GM21825 (cell line): Measurements from ENCODE around the gene ZNF223.

Experiments used
- ATAC-seq: cut with Tn5 transposase; IDR thresholded peaks from one replicate; pipeline ENCODE4 v1.9.1; 2021; ENCODE audit warnings: mild to moderate bottlenecking, moderate library complexity; ENCODE audit not compliant: unreplicated experiment

Gene ZNF223

GRCh38 chr19:44051650-44052402, at the start of gene ZNF223:
ZNF223 (plus strand) TSS chr19:44052036; CDS start chr19:44055177, 3,141 bp downstream.
- peak; percentile 81 for ATAC-seq

GRCh38 chr19:44002212-44002565, 49.6 kb upstream of the ZNF223 start:
- ATAC-seq: no peak

- ATAC-seq: peak; percentile 88
Observed at GRCh38 chr19:44002566-44003460, 49.0 kb upstream of the ZNF223 start, which contains the start of gene ZNF230. ZNF230 (plus strand) TSS chr19:44002957; CDS start chr19:44007079, 4,122 bp downstream.

GRCh38 chr19:44003461-44004009, 48.3 kb upstream of the ZNF223 start:
- ATAC-seq: peak; percentile 17

- no peak for ATAC-seq
Observed at GRCh38 chr19:44005973-44006372, 45.9 kb upstream of the ZNF223 start.

GRCh38 chr19:44007473-44007872, 44.4 kb upstream of the ZNF223 start:
- no peak for ATAC-seq

- no peak for ATAC-seq
Observed at GRCh38 chr19:44010468-44010867, 41.4 kb upstream of the ZNF223 start.

GRCh38 chr19:44019498-44019897, 32.3 kb upstream of the ZNF223 start:
- no peak for ATAC-seq

GRCh38 chr19:44021221-44021620, 30.6 kb upstream of the ZNF223 start:
- ATAC-seq: no peak

GRCh38 chr19:44024900-44025216, 27.0 kb upstream of the ZNF223 start:
- no peak for ATAC-seq

- peak; percentile 92 for ATAC-seq
Observed at GRCh38 chr19:44025217-44025936, 26.5 kb upstream of the ZNF223 start, which contains the start of gene ZNF222. ZNF222 (plus strand) TSS chr19:44025379; CDS start chr19:44025437, 58 bp downstream.

- no peak for ATAC-seq
Observed at GRCh38 chr19:44026622-44027021, 25.2 kb upstream of the ZNF223 start.

GRCh38 chr19:44032001-44032610, 19.7 kb upstream of the ZNF223 start:
- no peak for ATAC-seq

- ATAC-seq: no peak
Observed at GRCh38 chr19:44042147-44042546, 9.7 kb upstream of the ZNF223 start.

GRCh38 chr19:44050740-44051649, 841 bp upstream of the ZNF223 start:
- ATAC-seq: peak; percentile 10

- no peak for ATAC-seq
Observed at GRCh38 chr19:44055870-44056269, 4.0 kb downstream of the ZNF223 start.

GRCh38 chr19:44059229-44059628, 7.4 kb downstream of the ZNF223 start:
- no peak for ATAC-seq

GRCh38 chr19:44061038-44061437, 9.2 kb downstream of the ZNF223 start:
- ATAC-seq: no peak

- no peak for ATAC-seq
Observed at GRCh38 chr19:44066305-44066704, 14.5 kb downstream of the ZNF223 start.
